K562 (cell line): ENCODE results near the gene GSTM2. TPM values are rescaled to one million over a fixed set of nuclear protein-coding genes. Genes with fewer than 3 reads are reported as not detected.
A peak's percentile ranks its signal among the peaks of the same experiment; 100 is the strongest.

Experiments used
- BRF1 ChIP-seq: IDR thresholded peaks from 3 replicates; pipeline ENCODE4 v1.6.1; 2011; ENCODE audit warnings: borderline replicate concordance, mild to moderate bottlenecking; ENCODE audit not compliant: insufficient read length; ENCODE audit errors: extremely low read depth
- CBX3 ChIP-seq, 2 experiments: IDR thresholded peaks; 1 replicate in 1 of 2; 2 replicates in 1 of 2; pipeline ENCODE4 v1.6.1; 2012; ENCODE audit warnings: inconsistent platforms in 2 of 2, low read length in 2 of 2, borderline replicate concordance in 1 of 2, control low read depth in 1 of 2
- COPS2 ChIP-seq: fragments of 450-650 bp; conservative IDR thresholded peaks from 2 replicates; pipeline ENCODE4 v1.6.1; 2016; ENCODE audit warnings: mild to moderate bottlenecking, moderate library complexity
- CSDE1 ChIP-seq, 2 experiments: fragments of 450-650 bp; IDR thresholded peaks; 2 replicates each; pipeline ENCODE4 v1.6.1; 2016; ENCODE audit warnings: mild to moderate bottlenecking in 1 of 2
- HOXB6 ChIP-seq: fragments of 250-450 bp; sonication (Bioruptor Pico); IDR thresholded peaks from 2 replicates; pipeline ENCODE4 v1.5.1; 2022; ENCODE audit warnings: mild to moderate bottlenecking, borderline replicate concordance
- PCBP2 ChIP-seq: fragments of 200-400 bp; formaldehyde crosslinking; IDR thresholded peaks from 2 replicates; pipeline ENCODE4 v1.6.1; 2018; ENCODE audit warnings: low read length, low read depth, mild to moderate bottlenecking, moderate library complexity; ENCODE audit not compliant: poor library complexity, severe bottlenecking
- POLR2G ChIP-seq: fragments of 200-400 bp; formaldehyde crosslinking; IDR thresholded peaks from 2 replicates; pipeline ENCODE4 v1.6.1; 2017; ENCODE audit warnings: low read depth, mild to moderate bottlenecking, antibody characterized with exemption, low read length, moderate library complexity
- RB1 ChIP-seq: fragments of 450-650 bp; IDR thresholded peaks from 2 replicates; pipeline ENCODE4 v1.6.1; 2017; ENCODE audit warnings: low read depth, mild to moderate bottlenecking
- RBFOX2 ChIP-seq: fragments of 200-400 bp; formaldehyde crosslinking; IDR thresholded peaks from 2 replicates; pipeline ENCODE4 v1.6.1; 2017; ENCODE audit warnings: low read depth, mild to moderate bottlenecking, low read length, moderate library complexity
- TAL1 ChIP-seq: fragments of 450-650 bp; IDR thresholded peaks from 2 replicates; pipeline ENCODE4 v1.6.1; 2016; ENCODE audit warnings: mild to moderate bottlenecking
- XRCC3 ChIP-seq: fragments of 450-650 bp; IDR thresholded peaks from 2 replicates; pipeline ENCODE4 v1.6.1; 2017; ENCODE audit warnings: mild to moderate bottlenecking, moderate library complexity
- XRCC4 ChIP-seq: IDR thresholded peaks from one replicate; pipeline ENCODE4 v1.6.1; 2011; ENCODE audit not compliant: insufficient read depth, insufficient read length; ENCODE audit errors: extremely low read depth
- ZFP30 ChIP-seq: fragments of 250-450 bp; sonication (Bioruptor Pico); IDR thresholded peaks from 2 replicates; pipeline ENCODE4 v1.8.0; 2022; ENCODE audit warnings: moderate library complexity, mild to moderate bottlenecking, inconsistent platforms, borderline replicate concordance
- ZNF584 ChIP-seq: fragments of 200-800 bp; sonication (Bioruptor generic); IDR thresholded peaks from 2 replicates; pipeline ENCODE4 v1.6.1; 2016; ENCODE audit warnings: low read depth, mild to moderate bottlenecking, missing genetic modification characterization, missing compliant biosample characterization
- ZNF655 ChIP-seq: fragments of 250-450 bp; sonication (Bioruptor Pico); IDR thresholded peaks from 2 replicates; pipeline ENCODE4 v1.5.0; 2021
- ZNF740 ChIP-seq, 3 experiments: fragments of 200-800 bp in 1 of 3; sonication (Bioruptor generic) in 1 of 3; sonication (generic) in 1 of 3; formaldehyde crosslinking in 1 of 3; IDR thresholded peaks; 2 replicates each; pipeline versions ENCODE4 v1.6.1 to v1.8.0; 2016 to 2022; ENCODE audit warnings: mild to moderate bottlenecking in 2 of 3, missing compliant biosample characterization in 2 of 3, missing genetic modification characterization in 2 of 3, missing genetic modification reagents in 1 of 3
- ZNF76 ChIP-seq: fragments of 250-450 bp; sonication (Bioruptor Pico); IDR thresholded peaks from 2 replicates; pipeline ENCODE4 v1.4.0; 2020; ENCODE audit warnings: mild to moderate bottlenecking, moderate library complexity, borderline replicate concordance
- polyA plus RNA-seq, 8 experiments: library from polyadenylated mRNA; depleted of rRNA in 4 of 8; stranded (reverse) in 5 of 8; unstranded in 3 of 8; fragments of >200 nt; fragmentation: Nextera tagmentation in 2 of 8; fragmentation: Illumina TruSeq in 1 of 8; extraction: Ambion mirVana in 2 of 8; extraction: Trizol in 1 of 8; gene quantifications; 2 replicates each; pipeline versions ENCODE4 v1.2.1 to v1.2.3, GENCODE V29; 2011 to 2014; ENCODE audit warnings: inconsistent platforms in 1 of 8, missing spikeins in 1 of 8
- total RNA-seq, 7 experiments: library from RNA; depleted of rRNA in 6 of 7; stranded (reverse); fragments of >200 nt in 6 of 7; fragmentation: Illumina TruSeq in 2 of 7; extraction: Trizol in 2 of 7; gene quantifications; 2 replicates each; pipeline versions ENCODE4 v1.2.1 to v1.2.3, GENCODE V29; 2011 to 2021; ENCODE audit warnings: low replicate concordance in 1 of 7
- TF ChIP-seq, protein P1 (sequence below): fragments of 450-650 bp; IDR thresholded peaks from 2 replicates; pipeline ENCODE4 v1.7.1; 2018; ENCODE audit warnings: mild to moderate bottlenecking, low read depth; ENCODE audit not compliant: partially characterized antibody
- TF ChIP-seq, protein P2 (sequence below): sonication (generic); formaldehyde crosslinking; IDR thresholded peaks from 2 replicates; pipeline ENCODE4 v1.8.0; 2022; ENCODE audit warnings: mild to moderate bottlenecking, missing genetic modification reagents

The GSTM2 gene
- total and polyA plus RNA-seq, 9 of the 15 experiments (the other 6 are each of a cell fraction or from before 2014, with no cell fraction given), result 1.6 to 15.1 (median 6.8) TPM

DNA sequence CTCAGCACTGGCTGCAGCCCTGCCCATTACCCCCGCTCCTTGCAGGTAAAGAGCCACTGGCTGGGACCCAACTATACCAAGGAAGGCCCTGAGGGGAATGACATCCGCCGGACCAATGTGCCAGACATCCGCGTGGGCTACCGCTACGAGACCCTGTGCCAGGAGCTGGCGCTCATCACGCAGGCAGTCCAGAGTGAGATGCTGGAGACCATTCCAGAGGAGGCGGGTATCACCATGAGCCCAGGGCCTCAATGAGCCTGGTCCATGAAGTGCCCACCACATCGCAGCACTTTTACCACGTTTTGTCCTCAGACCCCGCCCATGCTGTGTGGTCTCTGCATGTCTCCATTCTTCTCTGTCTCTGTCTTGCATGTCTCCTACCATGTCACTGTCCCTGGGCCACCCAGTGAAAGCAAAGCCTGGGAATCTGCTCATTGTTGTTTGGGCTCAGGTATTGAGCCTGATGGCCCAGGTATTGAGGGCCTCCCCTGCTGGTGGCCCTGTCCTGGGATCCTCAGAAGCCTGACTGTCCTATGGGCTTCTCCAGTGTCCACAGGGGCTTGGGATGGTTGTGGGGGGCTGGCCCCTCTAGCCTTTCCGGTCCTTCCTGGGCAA is 36.9 kb upstream of the GSTM2 start (continued):
- TF ChIP-seq, protein P1, sequence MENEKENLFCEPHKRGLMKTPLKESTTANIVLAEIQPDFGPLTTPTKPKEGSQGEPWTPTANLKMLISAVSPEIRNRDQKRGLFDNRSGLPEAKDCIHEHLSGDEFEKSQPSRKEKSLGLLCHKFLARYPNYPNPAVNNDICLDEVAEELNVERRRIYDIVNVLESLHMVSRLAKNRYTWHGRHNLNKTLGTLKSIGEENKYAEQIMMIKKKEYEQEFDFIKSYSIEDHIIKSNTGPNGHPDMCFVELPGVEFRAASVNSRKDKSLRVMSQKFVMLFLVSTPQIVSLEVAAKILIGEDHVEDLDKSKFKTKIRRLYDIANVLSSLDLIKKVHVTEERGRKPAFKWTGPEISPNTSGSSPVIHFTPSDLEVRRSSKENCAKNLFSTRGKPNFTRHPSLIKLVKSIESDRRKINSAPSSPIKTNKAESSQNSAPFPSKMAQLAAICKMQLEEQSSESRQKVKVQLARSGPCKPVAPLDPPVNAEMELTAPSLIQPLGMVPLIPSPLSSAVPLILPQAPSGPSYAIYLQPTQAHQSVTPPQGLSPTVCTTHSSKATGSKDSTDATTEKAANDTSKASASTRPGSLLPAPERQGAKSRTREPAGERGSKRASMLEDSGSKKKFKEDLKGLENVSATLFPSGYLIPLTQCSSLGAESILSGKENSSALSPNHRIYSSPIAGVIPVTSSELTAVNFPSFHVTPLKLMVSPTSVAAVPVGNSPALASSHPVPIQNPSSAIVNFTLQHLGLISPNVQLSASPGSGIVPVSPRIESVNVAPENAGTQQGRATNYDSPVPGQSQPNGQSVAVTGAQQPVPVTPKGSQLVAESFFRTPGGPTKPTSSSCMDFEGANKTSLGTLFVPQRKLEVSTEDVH, result no peak
- 0 out of 2 replicates have a peak, but pooled peaks have one; percentile 1 for TF ChIP-seq RBFOX2
- no peak for TF ChIP-seq CBX3 (IDR thresholded peaks at IDR 0.05; ENCODE audit: borderline replicate concordance in 1 of 2, low read length in 2 of 2)
- no peak for TF ChIP-seq ZFP30 (CRISPR knock-in tag)
- peak; percentile 10; the same call in 1 of the 2 replicates for TF ChIP-seq ZNF740 (CRISPR knock-in tag; IDR thresholded peaks at IDR 0.05)
- TF ChIP-seq ZNF740 (tag; IDR thresholded peaks at IDR 0.05), result no peak
- TF ChIP-seq TAL1, result no peak
- no peak for TF ChIP-seq COPS2
- no peak for TF ChIP-seq HOXB6
- TF ChIP-seq PCBP2, result no peak
- TF ChIP-seq ZNF76 (CRISPR knock-in tag), result no peak
- TF ChIP-seq, protein P2, sequence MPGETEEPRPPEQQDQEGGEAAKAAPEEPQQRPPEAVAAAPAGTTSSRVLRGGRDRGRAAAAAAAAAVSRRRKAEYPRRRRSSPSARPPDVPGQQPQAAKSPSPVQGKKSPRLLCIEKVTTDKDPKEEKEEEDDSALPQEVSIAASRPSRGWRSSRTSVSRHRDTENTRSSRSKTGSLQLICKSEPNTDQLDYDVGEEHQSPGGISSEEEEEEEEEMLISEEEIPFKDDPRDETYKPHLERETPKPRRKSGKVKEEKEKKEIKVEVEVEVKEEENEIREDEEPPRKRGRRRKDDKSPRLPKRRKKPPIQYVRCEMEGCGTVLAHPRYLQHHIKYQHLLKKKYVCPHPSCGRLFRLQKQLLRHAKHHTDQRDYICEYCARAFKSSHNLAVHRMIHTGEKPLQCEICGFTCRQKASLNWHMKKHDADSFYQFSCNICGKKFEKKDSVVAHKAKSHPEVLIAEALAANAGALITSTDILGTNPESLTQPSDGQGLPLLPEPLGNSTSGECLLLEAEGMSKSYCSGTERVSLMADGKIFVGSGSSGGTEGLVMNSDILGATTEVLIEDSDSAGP (CRISPR knock-in tag), result no peak
- TF ChIP-seq XRCC4, result no peak
- no peak for TF ChIP-seq RB1
- no peak for TF ChIP-seq ZNF584 (CRISPR knock-in tag)
- no peak for TF ChIP-seq CSDE1 (IDR thresholded peaks at IDR 0.05)
- no peak for TF ChIP-seq ZNF655
- TF ChIP-seq XRCC3, result no peak
- no peak for TF ChIP-seq BRF1
- 0 out of 2 replicates have a peak, but pooled peaks have one; percentile 6 for TF ChIP-seq POLR2G
